HT-29 (cell line): ENCODE results near the gene SLMAP. TPM values are rescaled to one million over a fixed set of nuclear protein-coding genes. Genes with fewer than 3 reads are reported as not detected.

Experiments used
- DNase-seq: peaks from one replicate; pipeline ENCODE4 v3.0.0-alpha.2; 2015; ENCODE audit warnings: low spot score
- total RNA-seq: library from RNA; depleted of rRNA; stranded (reverse); fragments of >200 nt; shearing (Covaris generic); gene quantifications from 2 replicates; pipeline ENCODE4 v1.2.3, GENCODE V29; 2014; rRNA removed

Gene SLMAP
- total RNA-seq, 1 experiment from 2014 or later, result 57.2 TPM

DNA sequence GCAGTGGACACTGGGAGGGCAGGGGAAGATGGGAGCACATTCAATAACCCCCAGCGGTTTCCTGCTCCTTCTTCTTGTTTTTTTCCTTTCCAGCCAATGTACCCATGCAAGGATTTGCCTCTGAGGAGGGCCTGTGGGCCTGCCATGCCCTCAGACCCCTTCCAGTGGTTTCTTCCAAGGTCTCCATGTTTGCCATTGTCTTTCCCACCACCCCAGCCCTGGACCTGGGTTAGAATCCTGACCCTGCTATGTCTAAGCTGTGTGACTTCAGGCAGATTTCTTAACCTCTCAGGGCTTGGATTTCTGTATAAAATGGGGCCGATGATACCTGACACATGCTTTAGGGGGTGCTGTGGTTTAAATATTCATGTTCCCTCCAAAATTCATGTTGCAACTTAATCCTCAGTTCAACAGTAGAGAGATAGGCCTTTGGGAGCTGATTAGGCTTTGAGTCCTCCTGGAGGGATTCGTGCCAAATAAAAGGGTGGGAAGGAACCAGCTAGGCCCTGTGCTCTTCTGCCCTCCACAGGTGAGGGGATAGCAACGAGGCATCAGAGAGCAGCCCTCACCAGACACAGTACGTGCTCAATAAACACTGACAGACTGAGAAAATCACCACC is 205.8 kb downstream of the SLMAP start:
- DNase-seq, result peak; percentile 62

DNA sequence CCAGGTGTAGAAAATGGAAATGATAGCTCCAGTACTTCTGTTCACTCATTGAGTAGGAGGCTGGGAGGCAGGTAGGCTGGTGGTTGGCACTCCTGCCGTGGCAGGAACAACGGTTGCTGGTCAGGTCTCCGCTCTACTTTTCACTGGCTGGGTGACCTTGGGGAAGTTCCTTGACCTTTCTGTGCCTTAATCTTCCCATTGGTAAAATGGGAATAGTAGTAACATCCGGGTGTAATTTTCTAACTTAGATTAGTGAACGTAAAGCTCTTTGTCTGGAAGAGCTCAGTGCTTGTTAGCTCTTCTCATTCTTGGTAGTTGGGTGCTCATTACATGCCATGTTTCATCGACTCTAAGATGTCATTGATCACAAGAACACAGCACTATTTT is 206.3 kb downstream of the SLMAP start:
- no peak for DNase-seq

DNA sequence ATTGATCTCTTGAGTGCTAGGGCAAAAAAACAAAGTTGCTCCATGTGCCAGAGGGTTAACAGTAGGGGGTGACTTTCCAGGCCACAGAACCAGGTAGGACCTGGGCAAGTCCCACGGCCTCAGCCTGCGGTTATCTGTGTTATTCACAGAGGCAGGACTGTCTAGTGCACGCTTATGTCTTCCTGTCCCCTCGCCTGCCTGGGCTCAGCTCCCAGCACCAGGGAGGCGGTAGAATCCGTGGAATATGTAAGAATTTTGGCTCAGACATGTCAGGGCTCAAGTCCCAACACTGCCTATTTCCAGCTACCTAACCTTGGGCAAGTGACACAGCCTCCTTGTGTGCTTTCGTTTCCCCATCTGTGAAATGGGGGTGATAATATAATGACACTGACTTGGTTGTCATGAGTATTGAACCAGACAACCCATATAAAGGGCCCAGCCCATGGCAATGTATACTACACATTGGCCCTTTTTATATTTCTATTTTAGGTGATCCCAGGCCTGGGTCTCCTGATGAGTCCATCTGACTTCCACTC is 207.8 kb downstream of the SLMAP start:
- DNase-seq, result no peak

DNA sequence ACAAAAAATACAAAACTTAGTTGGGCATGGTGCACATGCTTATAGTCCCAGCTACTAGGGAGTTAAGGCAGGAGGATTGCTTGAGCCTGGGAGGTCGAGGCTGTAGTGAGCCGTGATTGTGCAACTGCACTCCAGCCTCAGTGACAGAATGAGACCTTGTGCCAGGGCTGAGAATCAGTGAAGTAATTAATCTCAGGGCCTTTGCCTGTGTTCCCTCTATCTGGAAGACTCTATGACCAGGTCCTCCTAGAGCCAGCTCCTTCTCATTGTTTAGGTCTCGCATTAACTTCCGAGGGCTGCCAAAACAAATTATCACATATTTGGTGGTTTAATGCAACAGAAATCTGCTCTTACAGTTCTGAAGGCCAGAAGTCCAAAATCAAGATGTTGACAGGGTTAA is 210.7 kb downstream of the SLMAP start:
- DNase-seq, result no peak

DNA sequence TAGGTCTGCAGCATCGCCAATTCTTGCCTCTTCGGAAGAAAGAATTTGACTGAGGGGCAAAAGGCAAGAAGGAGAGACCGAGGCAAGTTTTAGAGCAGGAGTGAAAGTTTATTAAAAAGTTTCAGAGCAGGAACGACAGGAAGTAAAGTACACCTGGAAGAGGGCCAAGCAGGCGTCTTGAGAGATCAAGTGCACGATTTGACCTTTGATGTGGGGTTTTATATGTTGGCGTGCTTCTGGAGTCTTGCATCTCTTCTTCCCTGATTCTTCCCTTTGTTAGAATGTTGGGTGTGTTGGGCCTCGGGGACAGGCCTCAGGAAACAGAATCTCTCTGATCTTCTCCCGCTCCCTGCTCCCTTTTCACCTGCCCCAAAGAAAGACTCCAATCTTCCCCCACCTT is 211.5 kb downstream of the SLMAP start:
- DNase-seq, result peak; percentile 63

DNA sequence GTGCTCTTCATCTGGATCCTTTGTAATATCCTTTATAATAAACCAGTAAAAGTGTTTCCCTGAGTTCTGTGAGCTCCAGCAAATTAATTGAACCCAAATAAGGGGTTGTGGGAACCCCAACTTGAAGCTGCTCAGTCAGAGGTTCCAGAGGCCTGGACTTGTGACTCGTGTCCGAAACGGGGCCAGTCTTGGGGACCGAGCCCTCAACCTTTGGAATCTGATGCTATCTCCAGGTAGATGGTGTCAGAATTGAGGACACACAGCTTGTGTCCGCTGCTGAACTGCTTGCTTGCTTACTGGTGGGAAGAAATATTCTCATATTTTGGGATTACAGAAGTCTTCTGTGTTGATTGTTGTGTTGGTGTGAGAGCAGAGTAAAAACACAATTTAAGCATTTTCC is 212.4 kb downstream of the SLMAP start:
- no peak for DNase-seq

DNA sequence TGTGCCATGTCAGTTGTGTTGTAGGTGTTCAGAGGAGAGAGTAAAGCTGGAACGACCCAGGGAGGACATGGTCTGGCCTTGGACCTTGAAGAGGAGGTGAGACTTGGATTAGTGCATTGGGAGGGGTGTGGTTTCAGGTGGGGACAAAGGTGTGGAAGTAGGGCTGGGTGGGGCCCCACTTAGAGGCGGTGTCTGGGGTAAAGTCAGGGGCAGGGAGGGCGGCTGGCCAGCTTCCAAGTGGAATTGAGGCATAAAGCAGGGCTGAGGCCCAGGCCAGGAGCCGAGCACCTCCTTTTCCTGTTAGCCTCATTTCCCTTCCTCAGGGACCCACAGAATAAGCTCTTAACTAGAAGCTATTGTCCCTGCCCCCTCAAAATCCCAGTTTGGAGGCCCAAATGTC is 215.9 kb downstream of the SLMAP start:
- DNase-seq, result peak; percentile 76

DNA sequence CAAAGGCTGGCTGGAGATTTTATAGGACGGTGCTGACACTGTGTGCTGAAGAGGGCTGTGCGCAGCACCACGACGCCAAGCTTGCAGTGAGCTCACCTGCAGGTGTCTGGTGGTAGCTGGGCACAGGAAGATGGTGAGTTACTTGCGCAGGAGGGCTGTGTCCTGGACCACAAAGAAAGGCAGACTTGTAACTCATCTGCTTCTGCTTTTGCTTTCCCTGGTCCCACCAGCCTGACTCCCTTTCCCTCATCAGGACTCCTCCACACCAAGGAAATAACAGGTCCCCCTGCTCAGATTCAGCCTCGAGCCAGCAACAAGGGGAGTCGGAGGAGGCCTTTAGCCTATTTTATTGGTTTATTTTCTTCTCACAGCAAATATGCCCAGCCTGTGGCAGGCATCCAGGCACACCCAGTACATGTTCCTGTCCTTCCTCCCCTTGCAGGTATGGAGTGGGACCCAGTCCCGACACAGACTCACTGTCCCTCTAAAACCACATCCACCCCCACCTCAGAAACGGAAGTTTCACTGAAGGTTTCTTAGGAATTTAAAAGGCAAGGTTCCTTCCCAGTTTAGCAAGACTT is 216.5 kb downstream of the SLMAP start:
- DNase-seq, result peak; percentile 74

DNA sequence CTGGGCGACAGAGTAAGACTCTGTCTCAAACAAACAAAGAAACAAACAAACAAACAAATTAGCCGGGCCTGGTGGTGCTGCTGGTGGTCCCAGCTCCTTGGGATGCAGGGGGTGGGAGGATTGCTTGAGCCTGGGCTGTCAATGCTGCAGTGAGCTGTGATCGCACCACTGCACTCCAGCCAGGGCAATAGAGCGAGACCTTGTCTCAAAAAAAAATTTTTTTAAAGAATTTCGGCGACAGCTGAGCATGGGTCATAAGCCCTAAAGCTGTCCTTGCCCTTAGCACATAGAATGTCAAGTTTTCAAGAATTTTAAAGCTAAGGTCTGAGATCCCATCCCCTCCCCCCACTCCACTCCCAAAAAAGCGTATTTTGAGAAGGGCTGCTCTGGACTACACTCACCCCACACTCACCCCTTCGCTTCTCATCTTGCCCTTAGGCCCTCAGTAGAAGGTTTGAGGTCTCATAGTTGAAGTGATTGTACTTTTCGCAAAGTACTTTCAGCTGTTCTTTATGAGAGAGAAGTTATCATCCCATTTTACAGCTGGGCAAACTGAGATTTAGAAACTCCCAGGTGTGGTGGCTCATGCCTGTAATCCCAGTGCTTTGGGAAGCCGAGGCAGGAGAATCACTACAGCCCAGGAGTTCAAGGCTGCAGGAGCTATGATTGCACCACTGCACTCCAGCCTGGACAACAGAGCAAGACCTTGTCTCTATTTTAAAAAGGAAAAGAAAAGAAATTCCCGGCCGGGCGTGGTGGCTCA is 217.8 kb downstream of the SLMAP start:
- DNase-seq, result no peak

DNA sequence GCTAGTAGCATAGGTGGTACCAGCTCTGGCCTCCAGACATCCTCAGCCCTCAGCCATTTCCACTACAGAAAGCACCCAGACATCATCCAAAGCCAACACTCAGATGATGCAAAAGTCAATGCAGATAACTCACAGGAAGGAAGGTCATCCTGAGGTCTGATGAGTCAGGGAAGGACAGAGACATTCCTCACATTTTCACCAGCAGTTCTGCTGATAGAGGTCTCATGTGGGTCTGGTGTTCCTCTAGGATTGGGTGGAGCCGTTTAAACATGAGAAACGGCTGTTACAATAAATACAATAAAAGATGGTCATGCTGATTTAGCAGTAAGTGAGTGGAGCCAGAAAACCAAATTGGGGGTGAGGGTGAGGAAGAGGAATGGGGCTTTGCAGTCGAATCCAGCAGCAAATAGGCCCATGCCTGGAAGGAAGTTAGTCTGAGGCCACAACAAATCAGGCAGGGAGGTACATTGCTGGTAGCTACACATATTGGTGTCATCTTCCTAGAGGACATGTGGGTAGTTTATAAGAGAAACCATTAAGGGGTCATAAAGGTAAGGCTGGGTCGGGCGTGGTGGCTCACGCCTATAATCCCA is 218.8 kb downstream of the SLMAP start:
- peak; percentile 42 for DNase-seq

DNA sequence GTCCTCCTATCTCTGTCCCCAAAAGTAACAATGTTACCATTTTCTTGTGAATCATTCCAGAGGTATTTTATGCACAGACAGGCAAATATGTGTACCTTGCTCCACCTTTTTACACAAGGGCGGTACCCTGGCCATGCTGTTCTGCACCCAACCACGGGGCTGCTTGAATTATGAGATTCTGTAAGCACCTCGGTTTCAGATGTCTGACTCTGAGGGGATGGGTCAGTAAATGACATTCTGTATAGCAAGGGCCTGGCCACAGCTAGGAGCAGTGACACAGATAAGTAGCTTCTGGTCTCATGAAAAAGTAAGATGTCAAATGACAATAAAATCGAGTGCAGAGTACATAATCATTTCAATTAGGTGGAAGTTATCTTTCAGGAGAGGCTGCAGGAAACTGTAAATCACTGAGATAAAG is 221.7 kb downstream of the SLMAP start:
- peak; percentile 71 for DNase-seq

DNA sequence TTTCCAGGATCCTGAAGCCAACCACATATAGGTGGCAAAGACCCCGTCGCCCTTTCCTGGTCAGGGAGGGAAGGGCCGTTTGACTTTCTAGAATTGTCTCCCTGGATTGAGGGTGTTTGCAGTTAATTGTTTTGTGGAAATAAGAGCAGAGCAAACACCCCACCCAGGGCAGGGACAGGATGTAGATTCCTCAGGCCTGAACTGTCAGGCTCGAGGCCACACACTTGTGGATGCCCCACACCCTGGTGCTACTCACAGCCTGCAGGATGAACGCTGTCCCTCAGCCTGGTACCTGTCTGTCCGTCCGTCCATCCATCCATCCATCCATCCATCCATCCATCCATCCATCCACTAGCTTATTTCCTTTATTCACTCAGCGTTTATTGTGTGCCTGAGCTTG is 222.2 kb downstream of the SLMAP start:
- DNase-seq, result peak; percentile 37

Other genes starting within 250 kb of the SLMAP start
- 0.05 TPM in 1 of 2 replicates, not detected in the other for gene DNAH12, start 212.0 kb upstream of the SLMAP start, total RNA-seq
- 15.3 and 16.6 TPM in 2 replicates for gene PDE12, start 200.0 kb upstream of the SLMAP start, total RNA-seq
- gene ARF4, start 159.0 kb upstream of the SLMAP start, total RNA-seq, result 64.8 and 69.6 TPM in 2 replicates
- gene DENND6A, start 63.2 kb upstream of the SLMAP start, total RNA-seq, result 6.8 and 7.8 TPM in 2 replicates